WTC11 (cell line): ENCODE data around the gene PLPP1. TPM values are rescaled to one million over a fixed set of nuclear protein-coding genes. Genes with fewer than 3 reads are reported as not detected.

Source experiments
- ATAC-seq: fragments of 200-7000 bp; cut with Tn5 transposase; 2 replicates; pipeline ENCODE4 v1.10.0; 2021; ENCODE audit warnings: mild to moderate bottlenecking, moderate library complexity
- CTCF ChIA-PET: fragments of 300-600 bp; sonication (Branson Sonifier 250); formaldehyde crosslinking; loops from one replicate; lab custom pipeline; 2021; ENCODE audit warnings: antibody characterized with exemption; lab: Charles Lee
- POLR2A ChIA-PET: fragments of 350-600 bp; sonication (Branson Sonifier 250); formaldehyde crosslinking; loops from one replicate; lab custom pipeline; 2021; ENCODE audit warnings: antibody characterized with exemption; lab: Charles Lee
- DNase-seq: peaks from one replicate; pipeline ENCODE4 v3.0.0; 2021; ENCODE audit warnings: low spot score
- H3K27ac Mint-ChIP-seq: 2 replicates; pipeline ENCODE4 v1.8.0; 2021; ENCODE audit warnings: mixed read lengths
- H3K27me3 Mint-ChIP-seq: 2 replicates; pipeline ENCODE4 v1.8.0; 2021; ENCODE audit warnings: low read depth, mild to moderate bottlenecking, moderate library complexity, mixed read lengths
- H3K36me3 Mint-ChIP-seq: 2 replicates; pipeline ENCODE4 v1.8.0; 2021; ENCODE audit warnings: mixed read lengths
- H3K4me1 Mint-ChIP-seq: 2 replicates; pipeline ENCODE4 v1.8.0; 2022; ENCODE audit warnings: mixed read lengths
- H3K4me3 Mint-ChIP-seq: 2 replicates; pipeline ENCODE4 v1.8.0; 2021; ENCODE audit warnings: mild to moderate bottlenecking, moderate library complexity, mixed read lengths
- H3K9me3 Mint-ChIP-seq: 2 replicates; pipeline ENCODE4 v1.8.0; 2021; ENCODE audit warnings: mixed read lengths
- ATF6 ChIP-seq: sonication (generic); formaldehyde crosslinking; IDR thresholded peaks from 2 replicates; pipeline ENCODE4 v1.8.1; 2023; ENCODE audit warnings: mild to moderate bottlenecking, missing genetic modification reagents
- E2F5 ChIP-seq: sonication (generic); formaldehyde crosslinking; IDR thresholded peaks from 2 replicates; pipeline ENCODE4 v1.8.1; 2022; ENCODE audit warnings: mild to moderate bottlenecking, moderate library complexity, missing genetic modification reagents
- EMX1 ChIP-seq: fragments of 250-450 bp; sonication (Bioruptor Pico); IDR thresholded peaks from 2 replicates; pipeline ENCODE4 v1.8.0; 2021; ENCODE audit warnings: mild to moderate bottlenecking
- HMGXB4 ChIP-seq: sonication (generic); formaldehyde crosslinking; IDR thresholded peaks from 2 replicates; pipeline ENCODE4 v1.8.1; 2023; ENCODE audit warnings: mild to moderate bottlenecking, moderate library complexity, missing genetic modification reagents
- IRF1 ChIP-seq: sonication (generic); formaldehyde crosslinking; IDR thresholded peaks from 2 replicates; pipeline ENCODE4 v1.8.0; 2023; ENCODE audit warnings: missing genetic modification reagents
- KAT7 ChIP-seq: sonication (generic); formaldehyde crosslinking; IDR thresholded peaks from 2 replicates; pipeline ENCODE4 v1.8.1; 2023; ENCODE audit warnings: missing genetic modification reagents, mild to moderate bottlenecking, borderline replicate concordance
- MLX ChIP-seq: sonication (generic); formaldehyde crosslinking; IDR thresholded peaks from 2 replicates; pipeline ENCODE4 v1.8.1; 2023; ENCODE audit warnings: mild to moderate bottlenecking, missing genetic modification reagents, moderate library complexity
- MXD4 ChIP-seq: fragments of 250-450 bp; sonication (Bioruptor Pico); IDR thresholded peaks from 2 replicates; pipeline ENCODE4 v1.8.0; 2021; ENCODE audit warnings: mild to moderate bottlenecking, moderate library complexity, borderline replicate concordance
- MYBL2 ChIP-seq: sonication (generic); formaldehyde crosslinking; IDR thresholded peaks from 2 replicates; pipeline ENCODE4 v1.8.1; 2023; ENCODE audit warnings: mild to moderate bottlenecking, moderate library complexity, missing genetic modification reagents
- NFYB ChIP-seq: sonication (generic); formaldehyde crosslinking; conservative IDR thresholded peaks from 2 replicates; pipeline ENCODE4 v1.8.0; 2022; ENCODE audit warnings: low read depth, missing genetic modification reagents
- PREB ChIP-seq: sonication (generic); formaldehyde crosslinking; IDR thresholded peaks from 2 replicates; pipeline ENCODE4 v1.8.1; 2022; ENCODE audit warnings: mild to moderate bottlenecking, missing genetic modification reagents, moderate library complexity, borderline replicate concordance
- RELA ChIP-seq: sonication (generic); formaldehyde crosslinking; IDR thresholded peaks from 2 replicates; pipeline ENCODE4 v1.8.1; 2022; ENCODE audit warnings: missing genetic modification reagents, mild to moderate bottlenecking, borderline replicate concordance
- SOX15 ChIP-seq: fragments of 250-450 bp; sonication (Bioruptor Pico); IDR thresholded peaks from 2 replicates; pipeline ENCODE4 v1.9.0; 2021; ENCODE audit warnings: mild to moderate bottlenecking
- ZBTB43 ChIP-seq: sonication (generic); formaldehyde crosslinking; IDR thresholded peaks from 2 replicates; pipeline ENCODE4 v1.8.1; 2023; ENCODE audit warnings: mild to moderate bottlenecking, missing genetic modification reagents
- ZNF121 ChIP-seq: sonication (generic); formaldehyde crosslinking; IDR thresholded peaks from 2 replicates; pipeline ENCODE4 v1.8.0; 2023; ENCODE audit warnings: missing genetic modification reagents
- ZNF232 ChIP-seq: sonication (generic); formaldehyde crosslinking; IDR thresholded peaks from 2 replicates; pipeline ENCODE4 v1.8.0; 2022; ENCODE audit warnings: mild to moderate bottlenecking, missing genetic modification reagents
- ZNF263 ChIP-seq: sonication (generic); formaldehyde crosslinking; IDR thresholded peaks from 2 replicates; pipeline ENCODE4 v1.8.1; 2022; ENCODE audit warnings: low read depth, mild to moderate bottlenecking, moderate library complexity, missing genetic modification reagents
- ZNF396 ChIP-seq: fragments of 250-450 bp; sonication (Bioruptor Pico); IDR thresholded peaks from 2 replicates; pipeline ENCODE4 v1.8.0; 2021; ENCODE audit warnings: mild to moderate bottlenecking, moderate library complexity, borderline replicate concordance
- ZNF423 ChIP-seq: fragments of 250-450 bp; sonication (Bioruptor Pico); IDR thresholded peaks from 2 replicates; pipeline ENCODE4 v2.1.2; 2022; ENCODE audit warnings: mild to moderate bottlenecking, moderate library complexity
- ZNF425 ChIP-seq: fragments of 250-450 bp; sonication (Bioruptor Pico); conservative IDR thresholded peaks from 2 replicates; pipeline ENCODE4 v1.9.0; 2021; ENCODE audit warnings: mild to moderate bottlenecking
- ZNF671 ChIP-seq: fragments of 250-450 bp; sonication (Bioruptor Pico); IDR thresholded peaks from 2 replicates; pipeline ENCODE4 v1.8.0; 2021; ENCODE audit warnings: mild to moderate bottlenecking
- total RNA-seq: library from RNA; stranded (reverse); gene quantifications from 3 replicates; pipeline ENCODE4 v1.2.3, GENCODE V29; 2021

Gene PLPP1
- total RNA-seq, 1 experiment from 2014 or later: 43.2 TPM

- no peak overlapping the region for H3K4me3 Mint-ChIP-seq
- no peaks in the 10 kb centered on the region for H3K4me1 Mint-ChIP-seq
- DNase-seq (no peak), ATAC-seq (no peak)
- H3K27ac Mint-ChIP-seq: no peak overlapping the region
- no peak for TF ChIP-seq ZNF671 (CRISPR knock-in tag)
- no peak for TF ChIP-seq ZNF263 (CRISPR knock-in tag)
- no peak for TF ChIP-seq MYBL2 (CRISPR knock-in tag)
- TF ChIP-seq HMGXB4 (CRISPR knock-in tag): no peak
- TF ChIP-seq ZNF396: no peak
- H3K36me3 Mint-ChIP-seq: peaks cover 44% of the 10 kb centered on the region
- no peaks in the 10 kb centered on the region for H3K27me3 Mint-ChIP-seq
- peaks cover 4% of the 10 kb centered on the region; the same call in 1 of the 2 replicates for H3K9me3 Mint-ChIP-seq
- ChIA-PET CTCF (interaction anchor here (1.5 kb wide), 1 partner anchor 281 kb away, joined by 4 read pairs; no protein-coding TSS in a partner anchor), POLR2A (no interaction called here)
Measured at GRCh38 chr5:55410845-55411244, 123.9 kb downstream of the PLPP1 start.

GRCh38 chr5:55409775-55410174 lies 125.0 kb downstream of the PLPP1 start:
- no peak for ATAC-seq
- Mint-ChIP-seq H3K36me3 (peaks cover 42% of the 10 kb centered on the region), H3K4me1 (no peaks in the 10 kb centered on the region), H3K27me3 (no peaks in the 10 kb centered on the region), H3K9me3 (peaks cover 4% of the 10 kb centered on the region; the same call in 1 of the 2 replicates), H3K4me3 (no peak overlapping the region), H3K27ac (no peak overlapping the region)
- CTCF ChIA-PET: interaction anchor here (1.5 kb wide), 1 partner anchor 282 kb away, joined by 4 read pairs; no protein-coding TSS in a partner anchor
- TF ChIP-seq IRF1 (no peak), ZNF263 (CRISPR knock-in tag) (no peak), ATF6 (CRISPR knock-in tag) (no peak), ZNF425 (CRISPR knock-in tag) (no peak), ZNF671 (CRISPR knock-in tag) (no peak), MXD4 (CRISPR knock-in tag) (no peak), ZNF232 (CRISPR knock-in tag) (no peak), MLX (CRISPR knock-in tag) (no peak), NFYB (no peak), ZBTB43 (CRISPR knock-in tag) (no peak), SOX15 (CRISPR knock-in tag) (no peak), E2F5 (CRISPR knock-in tag) (no peak), RELA (no peak), ZNF121 (CRISPR knock-in tag) (no peak), EMX1 (CRISPR knock-in tag) (no peak), PREB (no peak), KAT7 (CRISPR knock-in tag) (no peak), ZNF423 (CRISPR knock-in tag) (no peak)
- no peak for DNase-seq
- POLR2A ChIA-PET: no interaction called here
